KG1 (cell line): ENCODE results near the gene USHBP1.

ENCODE experiments used
- DNase-seq: peaks from one replicate; lab custom pipeline; 2025; lab: John Stamatoyannopoulos, UW

USHBP1 gene

GRCh38 chr19:17263712-17264640 lies 569 bp downstream of the USHBP1 start:
- no peak for DNase-seq

GRCh38 chr19:17262557-17262956 lies 2.0 kb downstream of the USHBP1 start:
- no peak for DNase-seq

GRCh38 chr19:17260842-17261325 lies 3.7 kb downstream of the USHBP1 start:
- peak; percentile 52 for DNase-seq

GRCh38 chr19:17259934-17260333 lies 4.6 kb downstream of the USHBP1 start:
- no peak for DNase-seq

GRCh38 chr19:17259118-17259780 lies 5.3 kb downstream of the USHBP1 start:
- no peak for DNase-seq

GRCh38 chr19:17256130-17256529 lies 8.4 kb downstream of the USHBP1 start:
- DNase-seq = no peak

GRCh38 chr19:17255150-17255621 lies 9.4 kb downstream of the USHBP1 start:
- DNase-seq = no peak

- no peak for DNase-seq
Observed at GRCh38 chr19:17254636-17255035, 9.9 kb downstream of the USHBP1 start.

- DNase-seq = no peak
Observed at GRCh38 chr19:17249887-17250548, 14.5 kb downstream of the USHBP1 start.

- no peak for DNase-seq
Observed at GRCh38 chr19:17248011-17248776, 16.4 kb downstream of the USHBP1 start.

GRCh38 chr19:17246681-17247425 lies 17.7 kb downstream of the USHBP1 start:
- DNase-seq = no peak

- no peak for DNase-seq
Observed at GRCh38 chr19:17245535-17245984, 19.0 kb downstream of the USHBP1 start, which contains the start of gene NR2F6. Gene NR2F6, minus strand, starts transcription at chr19:17245919. Its CDS starts 699 bp downstream, at chr19:17245220.

GRCh38 chr19:17244618-17245534 lies 19.7 kb downstream of the USHBP1 start:
- DNase-seq = no peak

- no peak for DNase-seq
Observed at GRCh38 chr19:17243830-17244617, 20.5 kb downstream of the USHBP1 start.

GRCh38 chr19:17243211-17243829 lies 21.2 kb downstream of the USHBP1 start:
- no peak for DNase-seq

- no peak for DNase-seq
Observed at GRCh38 chr19:17242431-17243208, 21.9 kb downstream of the USHBP1 start.

- DNase-seq = no peak
Observed at GRCh38 chr19:17240826-17241399, 23.6 kb downstream of the USHBP1 start.
